Measurements from ENCODE around the gene GNLY. TPM values are rescaled to one million over a fixed set of nuclear protein-coding genes. Genes with fewer than 3 reads are reported as not detected.
A peak's percentile ranks its signal among the peaks of the same experiment; 100 is the strongest.
"Not testable (repeated sequence)": the region's sequence is repeated elsewhere in the genome, so short reads cannot be mapped to it uniquely, and the experiment has no call there.

Gene GNLY
- total RNA-seq, 2 donors from 2014 or later, result 9.9 to 14.8 TPM

DNA sequence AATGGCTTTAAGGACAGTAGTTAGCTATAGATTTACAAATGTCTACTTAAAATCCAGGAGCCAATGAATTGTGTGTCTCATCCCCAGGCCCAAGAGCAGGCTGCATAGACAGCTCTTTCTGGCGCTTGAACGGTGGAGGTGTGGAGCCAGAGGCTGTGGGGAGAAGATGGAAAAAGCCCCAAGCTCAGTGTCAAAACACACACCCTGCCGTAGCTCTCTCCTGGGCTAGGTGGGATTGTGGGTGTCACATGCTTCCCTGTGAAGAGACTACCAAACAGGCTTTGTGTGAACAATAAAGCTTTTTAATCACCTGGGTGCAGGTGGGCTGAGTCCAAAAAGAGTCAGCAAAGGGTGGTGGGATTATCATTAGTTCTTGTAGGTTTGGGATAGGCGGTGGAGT lies 36.8 kb upstream of the GNLY start:
- not testable (repeated sequence) for H3K36me3 Mint-ChIP-seq (ENCODE audit: low read depth); H3K4me3 Mint-ChIP-seq; H3K27me3 Mint-ChIP-seq; DNase-seq; ATAC-seq; H3K4me1 Mint-ChIP-seq; H3K9me3 ChIP-seq (ENCODE audit: control insufficient read depth, low read length, poor library complexity, severe bottlenecking)
- peak overlapping the region; percentile 67 for H3K27ac Mint-ChIP-seq

DNA sequence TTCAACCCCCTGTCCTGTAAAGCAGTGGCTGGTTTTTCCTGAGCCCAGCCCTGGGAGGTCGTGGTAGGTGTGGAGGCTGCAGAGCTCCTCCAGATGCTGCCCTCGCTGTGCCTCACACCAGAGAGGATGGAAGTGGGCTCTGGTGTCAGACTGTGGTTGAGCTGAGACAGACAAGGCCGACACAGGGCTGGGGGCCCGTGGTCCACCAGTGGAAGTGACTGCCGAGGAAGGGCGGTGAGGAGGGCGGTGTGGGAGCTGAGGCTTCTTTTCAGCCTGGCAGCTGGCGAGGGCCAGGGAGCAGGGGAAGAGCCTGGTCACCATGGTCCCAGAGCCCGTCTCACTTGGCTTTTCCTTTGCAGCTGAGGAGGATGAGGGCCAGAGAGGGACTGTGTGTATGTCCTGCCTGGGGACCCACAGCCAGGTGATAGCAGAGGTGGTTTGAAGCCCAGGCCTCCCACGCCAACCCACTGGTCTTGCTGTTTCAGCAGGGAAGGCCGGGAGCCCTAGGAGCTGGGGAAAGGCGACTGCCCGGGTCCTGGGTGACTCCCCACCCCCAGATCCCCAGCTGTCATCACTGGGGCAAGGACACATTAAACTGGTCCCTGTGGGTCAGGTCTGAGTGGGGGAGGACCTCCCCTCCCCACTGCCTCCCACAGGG lies 34.7 kb upstream of the GNLY start:
- ATAC-seq (no peak), DNase-seq (no peak)
- no peaks in the 10 kb centered on the region for H3K9me3 ChIP-seq (ENCODE audit: control insufficient read depth, low read length, poor library complexity, severe bottlenecking)
- peaks cover 2% of the 10 kb centered on the region for H3K4me1 Mint-ChIP-seq
- H3K27me3 Mint-ChIP-seq, result no peaks in the 10 kb centered on the region
- H3K36me3 Mint-ChIP-seq (ENCODE audit: low read depth), result peaks cover 6% of the 10 kb centered on the region
- H3K4me3 Mint-ChIP-seq, result no peak overlapping the region
- no peak overlapping the region for H3K27ac Mint-ChIP-seq

DNA sequence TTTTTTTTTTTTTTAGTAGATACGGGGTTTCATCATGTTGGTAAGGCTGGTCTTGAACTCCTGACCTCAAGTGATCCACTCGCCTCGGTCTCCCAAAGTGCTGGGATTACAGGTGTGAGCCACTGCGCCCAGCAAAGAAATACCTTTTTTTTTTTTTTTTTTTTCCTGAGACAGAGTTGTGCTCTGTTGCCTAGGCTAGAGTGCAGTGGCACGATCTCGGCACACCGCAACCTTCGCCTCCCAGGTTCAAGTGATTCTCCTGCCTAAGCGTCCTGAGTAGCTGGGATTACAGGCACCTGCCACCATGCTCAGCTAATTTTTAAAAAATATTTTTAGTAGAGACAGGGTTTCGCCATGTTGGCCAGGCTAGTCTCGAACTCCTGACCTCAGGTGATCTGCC lies 33.9 kb upstream of the GNLY start:
- not testable (repeated sequence) for DNase-seq; H3K4me1 Mint-ChIP-seq; ATAC-seq; H3K9me3 ChIP-seq (ENCODE audit: control insufficient read depth, low read length, poor library complexity, severe bottlenecking); H3K4me3 Mint-ChIP-seq; H3K36me3 Mint-ChIP-seq (ENCODE audit: low read depth); H3K27me3 Mint-ChIP-seq; H3K27ac Mint-ChIP-seq

DNA sequence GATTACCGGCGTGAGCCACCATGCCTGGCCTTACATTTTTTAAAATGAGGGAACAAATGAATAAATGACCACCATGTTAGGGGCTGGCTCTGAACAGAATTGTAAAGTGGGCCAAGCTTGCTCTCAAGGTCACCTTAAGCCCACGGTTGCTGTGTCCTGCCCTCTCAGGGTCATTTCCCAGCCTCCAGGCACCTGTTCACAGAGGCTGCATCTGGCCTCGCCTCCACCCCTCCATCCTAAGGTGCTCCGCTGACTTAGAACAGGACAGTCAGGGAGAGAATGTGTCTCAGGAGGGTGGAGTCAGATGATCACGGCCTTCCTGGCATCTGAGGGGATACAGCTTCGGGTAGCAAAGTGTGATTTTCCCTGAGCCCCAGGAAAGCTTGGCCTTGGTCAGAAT lies 33.4 kb upstream of the GNLY start:
- no peak for ATAC-seq
- H3K9me3 ChIP-seq (ENCODE audit: control insufficient read depth, low read length, poor library complexity, severe bottlenecking), result no peaks in the 10 kb centered on the region
- peaks cover 2% of the 10 kb centered on the region for H3K4me1 Mint-ChIP-seq
- H3K27me3 Mint-ChIP-seq, result no peaks in the 10 kb centered on the region
- DNase-seq, result no peak
- no peak overlapping the region for H3K4me3 Mint-ChIP-seq
- H3K36me3 Mint-ChIP-seq (ENCODE audit: low read depth), result peaks cover 6% of the 10 kb centered on the region
- H3K27ac Mint-ChIP-seq, result no peak overlapping the region

DNA sequence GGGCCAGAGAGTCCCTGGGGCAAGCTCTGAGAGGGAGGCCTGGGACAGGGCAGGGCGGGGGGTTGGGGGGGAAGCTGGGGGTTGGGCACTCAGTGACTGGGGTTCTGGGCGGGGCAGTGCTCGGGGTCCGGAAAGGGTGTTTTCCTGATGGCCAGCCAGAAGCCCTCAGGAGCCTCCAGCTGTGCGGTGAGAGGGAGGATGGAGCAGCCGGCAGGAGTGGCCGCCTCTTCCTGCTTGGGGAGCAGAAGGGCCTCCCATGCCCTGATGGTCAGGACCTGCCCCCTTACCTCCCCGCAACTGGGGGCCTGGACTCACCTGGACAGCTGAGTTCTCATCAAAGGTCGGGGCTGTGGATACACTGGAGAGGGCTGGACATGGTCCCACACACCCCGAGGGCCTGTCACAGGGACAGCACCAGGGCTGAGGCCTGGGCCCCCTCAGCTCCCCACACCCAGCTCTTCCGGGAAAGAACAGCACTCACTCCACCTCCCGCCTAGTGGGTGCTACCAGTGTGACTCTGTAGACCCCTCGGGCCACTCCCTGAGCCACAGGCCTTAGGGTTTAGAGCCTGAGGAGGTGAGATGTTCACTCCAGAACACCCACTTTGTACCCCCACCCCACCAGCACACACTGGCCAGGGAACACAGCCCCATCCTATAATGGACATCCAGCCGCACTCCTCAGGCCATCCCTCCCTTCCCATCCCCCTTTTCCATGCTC lies 32.9 kb upstream of the GNLY start:
- Mint-ChIP-seq H3K27ac (no peak overlapping the region), H3K4me1 (peaks cover 4% of the 10 kb centered on the region), H3K36me3 (ENCODE audit: low read depth) (peaks cover 2% of the 10 kb centered on the region), H3K27me3 (no peaks in the 10 kb centered on the region), H3K4me3 (no peak overlapping the region)
- DNase-seq (no peak), ATAC-seq (no peak)
- no peaks in the 10 kb centered on the region for H3K9me3 ChIP-seq (ENCODE audit: control insufficient read depth, low read length, poor library complexity, severe bottlenecking)

DNA sequence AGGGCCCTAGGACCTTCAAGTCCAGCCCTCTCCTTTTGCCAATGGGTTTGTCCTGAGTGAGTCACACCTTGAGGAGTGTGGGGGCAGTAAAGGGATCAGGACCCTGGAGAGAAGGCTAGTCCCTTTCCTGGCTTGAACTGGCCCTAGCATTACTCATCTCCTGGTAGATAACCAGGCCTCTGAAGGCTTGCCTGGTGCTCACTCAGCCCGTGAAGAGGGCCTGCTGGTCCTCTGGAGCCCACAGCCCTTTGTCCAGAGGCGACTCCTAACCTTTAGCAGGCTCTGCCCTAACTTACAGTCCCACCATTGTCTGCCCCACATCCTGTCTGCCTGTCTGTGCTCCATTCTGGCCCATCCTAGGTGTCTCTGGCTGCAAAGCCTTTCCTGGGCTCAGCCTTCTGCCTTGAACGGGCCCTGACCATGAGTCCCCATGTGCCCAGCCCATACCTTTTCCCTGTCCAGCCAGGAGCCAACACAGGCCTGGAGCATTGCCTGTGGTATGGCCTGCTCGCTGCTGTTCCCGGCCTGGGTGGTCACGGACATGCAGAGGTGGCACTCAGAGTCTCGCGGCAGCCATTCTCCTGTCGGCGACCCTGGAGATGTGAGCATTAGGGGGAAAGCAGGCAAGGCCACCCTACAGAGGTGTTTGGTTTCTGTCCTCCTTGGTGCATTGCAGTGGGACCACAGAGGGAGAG lies 31.1 kb upstream of the GNLY start:
- DNase-seq, result no peak
- Mint-ChIP-seq H3K27ac (no peak overlapping the region), H3K4me1 (peaks cover 8% of the 10 kb centered on the region), H3K36me3 (ENCODE audit: low read depth) (peaks cover 3% of the 10 kb centered on the region), H3K4me3 (no peak overlapping the region), H3K27me3 (no peaks in the 10 kb centered on the region)
- H3K9me3 ChIP-seq (ENCODE audit: control insufficient read depth, low read length, poor library complexity, severe bottlenecking), result no peaks in the 10 kb centered on the region
- ATAC-seq, result no peak

DNA sequence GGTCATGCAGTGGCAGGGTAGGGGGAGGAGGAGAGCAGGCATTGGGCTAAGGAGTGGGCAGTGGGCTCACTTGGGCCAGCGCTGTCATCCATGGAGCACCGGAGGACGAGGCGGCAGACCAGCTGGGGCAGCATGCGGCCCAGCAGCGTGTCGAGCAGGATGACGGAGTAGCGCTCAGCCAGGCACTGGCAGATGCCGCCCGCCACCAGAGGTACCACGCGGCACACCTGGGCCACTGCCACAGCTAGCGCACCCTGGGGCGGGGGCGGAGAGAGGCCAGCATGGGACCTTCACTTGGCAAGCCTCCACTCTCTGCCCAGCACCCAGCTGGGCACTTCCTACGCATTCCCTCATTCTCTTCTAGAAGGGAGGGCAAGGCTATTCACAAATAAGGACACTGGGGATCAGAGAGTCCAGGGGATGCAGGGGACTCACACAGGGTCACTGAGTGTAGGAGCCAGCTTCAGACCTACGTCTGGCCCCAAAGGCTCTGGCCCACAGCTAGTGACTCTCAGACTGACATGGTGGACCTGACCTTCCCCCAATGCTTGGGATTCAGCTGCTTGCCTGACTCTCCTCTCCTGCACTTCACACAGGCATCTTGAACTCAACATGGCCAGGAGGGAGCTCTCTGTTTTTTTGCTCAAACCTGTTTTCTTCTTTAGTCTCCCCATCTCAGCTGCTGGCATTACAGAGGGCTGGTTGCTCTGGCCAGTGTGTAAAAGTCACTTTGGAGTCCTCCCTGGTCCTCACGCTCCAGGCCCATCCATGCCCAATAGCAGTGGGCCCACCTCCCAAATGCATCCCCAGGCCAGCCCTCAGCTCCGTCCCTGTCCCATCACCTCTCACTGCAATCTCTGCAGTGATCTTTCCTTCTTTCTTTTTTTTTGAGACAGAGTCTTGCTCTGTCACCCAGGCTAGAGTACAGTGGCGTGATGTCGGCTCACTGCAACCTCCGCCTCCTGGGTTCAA lies 30.3 kb upstream of the GNLY start:
- DNase-seq (no peak), ATAC-seq (no peak)
- H3K9me3 ChIP-seq (ENCODE audit: control insufficient read depth, low read length, poor library complexity, severe bottlenecking), result no peaks in the 10 kb centered on the region
- Mint-ChIP-seq H3K4me1 (peaks cover 8% of the 10 kb centered on the region), H3K27me3 (no peaks in the 10 kb centered on the region), H3K4me3 (no peak overlapping the region), H3K27ac (peak overlapping the region; percentile 82), H3K36me3 (ENCODE audit: low read depth) (peaks cover 3% of the 10 kb centered on the region)

DNA sequence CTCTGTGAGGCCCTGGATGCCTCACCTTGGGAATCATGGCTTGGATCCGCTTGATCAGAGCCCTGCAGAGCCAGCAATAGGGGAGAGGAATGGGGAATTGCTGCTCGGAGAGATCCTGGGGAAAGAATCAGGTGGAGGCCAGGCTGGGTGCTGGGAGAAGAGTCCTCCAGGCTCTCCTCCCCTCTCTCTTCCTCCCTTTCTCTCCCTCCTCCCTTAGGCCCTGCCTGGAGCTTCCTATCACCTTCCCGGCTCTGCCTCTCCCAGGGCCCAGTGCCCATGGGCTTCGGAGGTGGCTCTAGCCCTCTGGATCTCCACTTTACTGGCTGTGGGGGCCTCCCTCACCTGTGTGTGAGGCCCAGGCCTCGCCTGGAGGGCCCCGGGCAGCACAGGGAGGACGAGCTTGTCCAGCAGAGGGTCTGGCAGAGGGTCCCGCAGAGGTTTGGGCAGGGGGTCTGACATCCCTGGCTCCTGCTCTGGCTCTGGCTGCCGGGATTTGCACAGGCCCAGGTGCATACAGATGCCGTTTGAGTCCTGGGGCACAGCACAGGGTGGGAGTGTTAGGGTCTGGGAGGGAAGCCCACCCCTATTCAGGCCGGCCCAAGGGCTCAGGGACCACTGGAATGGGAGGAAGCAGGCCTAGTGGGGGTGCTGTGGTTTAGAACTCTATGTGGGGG lies 28.8 kb upstream of the GNLY start:
- ATAC-seq (no peak), DNase-seq (no peak)
- peak overlapping the region; percentile 64 for H3K4me3 Mint-ChIP-seq
- H3K4me1 Mint-ChIP-seq, result peaks cover 8% of the 10 kb centered on the region
- H3K36me3 Mint-ChIP-seq (ENCODE audit: low read depth), result peaks cover 3% of the 10 kb centered on the region
- peak overlapping the region; percentile 34 for H3K27ac Mint-ChIP-seq
- H3K27me3 Mint-ChIP-seq, result no peaks in the 10 kb centered on the region
- no peaks in the 10 kb centered on the region for H3K9me3 ChIP-seq (ENCODE audit: control insufficient read depth, low read length, poor library complexity, severe bottlenecking)

DNA sequence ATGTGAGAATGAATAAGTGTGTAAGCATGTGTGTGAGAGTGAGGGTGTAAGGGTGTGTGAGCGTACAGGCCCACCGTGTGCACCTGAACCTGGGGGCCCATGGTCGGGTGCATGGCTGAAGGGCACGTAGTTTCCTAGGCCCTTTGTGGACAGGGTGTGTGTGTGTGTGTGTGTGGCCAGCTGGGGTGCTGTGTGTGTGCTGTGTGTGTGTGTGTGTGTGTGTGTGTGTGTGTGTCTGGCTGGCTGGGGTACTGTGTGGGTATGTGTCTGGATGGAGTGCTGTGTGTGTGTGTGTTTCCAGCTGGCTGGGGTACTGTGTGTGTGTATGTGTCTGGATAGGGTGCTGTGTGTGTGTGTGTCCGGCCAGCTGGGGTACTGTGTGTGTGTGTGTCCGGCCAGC lies 28.1 kb upstream of the GNLY start:
- Mint-ChIP-seq H3K4me1 (peaks cover 8% of the 10 kb centered on the region), H3K27ac (peak overlapping the region; percentile 34), H3K36me3 (ENCODE audit: low read depth) (peaks cover 3% of the 10 kb centered on the region), H3K27me3 (no peaks in the 10 kb centered on the region), H3K4me3 (no peak overlapping the region)
- DNase-seq (no peak), ATAC-seq (no peak)
- H3K9me3 ChIP-seq (ENCODE audit: control insufficient read depth, low read length, poor library complexity, severe bottlenecking), result no peaks in the 10 kb centered on the region

DNA sequence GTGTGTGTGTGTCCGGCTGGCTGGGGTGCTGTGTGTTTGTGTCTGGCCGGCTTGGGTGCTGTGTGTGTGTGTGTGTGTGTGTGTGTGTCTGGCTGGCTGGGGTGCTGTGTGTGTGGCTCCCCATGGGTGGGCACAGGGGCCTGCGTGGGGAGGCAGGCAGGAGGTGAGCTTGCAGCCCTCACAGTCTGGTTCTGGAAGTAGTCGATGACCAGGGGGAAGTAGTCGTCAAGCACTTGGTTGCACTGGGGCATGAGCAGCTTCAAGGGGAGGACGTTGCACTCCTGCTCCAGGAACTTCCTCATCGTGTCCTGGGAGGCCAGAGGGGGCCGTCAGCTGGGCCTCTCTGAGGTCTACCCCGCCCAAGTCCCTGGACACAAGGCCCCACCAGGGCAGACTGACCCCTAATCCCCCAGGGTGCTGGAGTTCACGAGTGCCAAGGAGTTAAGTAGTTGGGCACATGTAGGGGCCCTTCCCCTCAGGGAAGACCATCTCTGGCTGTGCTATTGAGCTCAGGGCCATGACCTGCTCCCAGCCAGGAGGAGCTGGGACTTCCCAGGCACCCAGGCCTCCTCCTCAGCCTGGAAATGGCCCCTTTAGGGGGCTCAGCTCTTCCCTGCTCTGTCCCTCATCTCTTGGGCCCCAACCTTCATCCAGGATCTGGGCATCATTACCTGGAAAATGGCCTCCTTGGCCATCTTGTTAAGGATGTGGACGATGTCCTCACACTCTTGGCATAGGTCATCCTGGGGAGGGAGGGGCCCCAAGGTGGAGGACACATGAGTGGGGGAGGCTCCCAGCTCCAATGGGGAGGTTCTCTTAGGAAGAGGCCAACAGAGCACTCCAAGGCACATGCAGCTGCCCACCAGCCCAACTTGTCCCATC lies 27.5 kb upstream of the GNLY start:
- no peaks in the 10 kb centered on the region for H3K27me3 Mint-ChIP-seq
- peaks cover 8% of the 10 kb centered on the region for H3K4me1 Mint-ChIP-seq
- no peaks in the 10 kb centered on the region for H3K9me3 ChIP-seq (ENCODE audit: control insufficient read depth, low read length, poor library complexity, severe bottlenecking)
- peaks cover 3% of the 10 kb centered on the region for H3K36me3 Mint-ChIP-seq (ENCODE audit: low read depth)
- ATAC-seq (no peak), DNase-seq (no peak)
- no peak overlapping the region for H3K27ac Mint-ChIP-seq
- H3K4me3 Mint-ChIP-seq, result no peak overlapping the region

DNA sequence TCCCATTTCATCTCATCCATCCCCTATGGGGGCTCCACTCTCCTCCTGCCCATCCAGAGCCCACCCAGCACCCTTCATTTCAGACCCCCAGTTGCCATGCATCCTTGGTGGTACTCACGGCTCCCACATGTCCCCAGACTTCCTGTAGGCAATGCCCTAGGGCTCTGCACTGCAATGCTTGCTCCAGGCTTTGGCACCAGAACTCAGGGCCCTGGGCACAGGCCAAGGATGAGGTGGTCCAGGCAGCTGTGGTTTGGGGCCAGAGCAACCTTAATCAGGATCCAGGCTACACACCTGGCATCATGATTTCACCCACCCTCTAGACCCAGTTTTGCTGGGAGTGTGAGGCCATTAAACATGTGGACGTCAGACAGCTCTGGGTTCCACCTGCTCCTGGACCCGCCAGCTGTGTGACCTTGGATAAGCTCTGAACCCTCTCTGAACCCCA lies 26.6 kb upstream of the GNLY start:
- no peak for ATAC-seq
- Mint-ChIP-seq H3K27me3 (no peaks in the 10 kb centered on the region), H3K27ac (no peak overlapping the region), H3K4me3 (no peak overlapping the region), H3K36me3 (ENCODE audit: low read depth) (peaks cover 3% of the 10 kb centered on the region), H3K4me1 (peaks cover 11% of the 10 kb centered on the region)
- H3K9me3 ChIP-seq (ENCODE audit: control insufficient read depth, low read length, poor library complexity, severe bottlenecking), result no peaks in the 10 kb centered on the region
- DNase-seq, result no peak

Data from T-helper 17 cell (primary cell).